Measurements from ENCODE around the gene SLC37A4. TPM values are rescaled to one million over a fixed set of nuclear protein-coding genes. Genes with fewer than 3 reads are reported as not detected.

Gene SLC37A4
- polyA plus RNA-seq, 1 experiment, result 21.4 TPM

DNA sequence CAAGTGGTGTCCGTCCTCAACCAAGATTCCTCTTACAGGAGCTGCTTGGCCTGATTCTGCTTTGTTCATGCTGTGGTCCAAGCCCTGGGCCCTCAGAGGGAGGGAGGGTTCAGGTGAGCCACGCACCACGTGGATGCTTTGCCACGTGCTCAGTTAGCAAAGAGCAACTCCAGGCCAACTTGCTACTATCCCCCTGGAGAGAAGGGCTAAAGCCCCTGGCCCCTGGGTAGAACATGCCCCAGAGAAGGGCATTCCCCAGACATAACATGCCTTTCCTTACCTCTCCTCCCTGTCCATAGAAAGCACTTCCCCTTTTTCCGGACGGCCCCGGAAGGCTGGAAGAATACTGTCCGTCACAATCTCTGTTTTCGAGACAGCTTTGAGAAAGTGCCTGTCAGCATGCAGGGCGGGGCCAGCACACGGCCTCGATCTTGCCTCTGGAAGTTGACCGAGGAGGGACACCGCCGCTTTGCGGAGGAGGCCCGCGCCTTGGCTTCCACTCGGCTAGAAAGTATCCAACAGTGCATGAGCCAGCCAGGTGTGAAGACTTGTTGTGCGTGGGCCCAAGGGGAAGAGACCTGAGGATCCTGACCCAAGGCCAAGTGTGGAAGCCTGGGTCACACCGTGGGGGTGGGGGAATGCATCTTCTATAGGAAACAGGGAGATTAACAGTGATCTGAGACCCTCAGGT, 50.3 kb downstream of the SLC37A4 start:
- no peak overlapping the region for H3K4me3 ChIP-seq (ENCODE audit: low read depth, low read length)
- no peaks in the 10 kb centered on the region for H3K36me3 ChIP-seq (ENCODE audit: control insufficient read depth, insufficient read depth, low read length)
- POLR2A ChIA-PET, result no interaction called here
- peaks cover 13% of the 10 kb centered on the region for H3K27me3 ChIP-seq (ENCODE audit: control insufficient read depth, insufficient read depth, low read length)
- TF ChIP-seq, protein P1, sequence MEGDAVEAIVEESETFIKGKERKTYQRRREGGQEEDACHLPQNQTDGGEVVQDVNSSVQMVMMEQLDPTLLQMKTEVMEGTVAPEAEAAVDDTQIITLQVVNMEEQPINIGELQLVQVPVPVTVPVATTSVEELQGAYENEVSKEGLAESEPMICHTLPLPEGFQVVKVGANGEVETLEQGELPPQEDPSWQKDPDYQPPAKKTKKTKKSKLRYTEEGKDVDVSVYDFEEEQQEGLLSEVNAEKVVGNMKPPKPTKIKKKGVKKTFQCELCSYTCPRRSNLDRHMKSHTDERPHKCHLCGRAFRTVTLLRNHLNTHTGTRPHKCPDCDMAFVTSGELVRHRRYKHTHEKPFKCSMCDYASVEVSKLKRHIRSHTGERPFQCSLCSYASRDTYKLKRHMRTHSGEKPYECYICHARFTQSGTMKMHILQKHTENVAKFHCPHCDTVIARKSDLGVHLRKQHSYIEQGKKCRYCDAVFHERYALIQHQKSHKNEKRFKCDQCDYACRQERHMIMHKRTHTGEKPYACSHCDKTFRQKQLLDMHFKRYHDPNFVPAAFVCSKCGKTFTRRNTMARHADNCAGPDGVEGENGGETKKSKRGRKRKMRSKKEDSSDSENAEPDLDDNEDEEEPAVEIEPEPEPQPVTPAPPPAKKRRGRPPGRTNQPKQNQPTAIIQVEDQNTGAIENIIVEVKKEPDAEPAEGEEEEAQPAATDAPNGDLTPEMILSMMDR (IDR thresholded peaks at IDR 0.05; ENCODE audit: insufficient read depth, low read depth, low read length), result no peak
- DNase-seq (ENCODE audit: low read depth), result no peak
- CTCF ChIA-PET, result no interaction called here

DNA sequence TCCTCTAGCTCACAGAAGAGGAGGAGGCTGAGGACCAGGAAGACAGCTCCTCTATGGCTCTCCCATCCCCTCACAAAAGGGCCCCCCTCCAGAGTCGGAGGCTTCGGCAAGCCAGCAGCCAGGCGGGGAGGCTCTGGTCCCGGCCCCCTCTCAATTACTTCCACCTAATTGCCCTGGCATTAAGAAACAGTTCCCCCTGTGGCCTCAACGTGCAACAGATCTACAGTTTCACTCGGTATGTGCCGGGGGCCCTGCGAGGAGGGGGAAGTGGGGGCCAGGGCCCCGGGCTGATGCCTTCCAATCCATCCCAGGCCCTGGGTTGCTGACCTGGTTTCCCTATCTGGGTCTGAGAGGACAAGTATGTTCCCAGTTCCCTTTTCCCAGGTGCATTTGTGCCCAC, 51.2 kb downstream of the SLC37A4 start:
- H3K4me3 ChIP-seq (ENCODE audit: low read depth, low read length), result no peak overlapping the region
- H3K36me3 ChIP-seq (ENCODE audit: control insufficient read depth, insufficient read depth, low read length), result no peaks in the 10 kb centered on the region
- H3K27me3 ChIP-seq (ENCODE audit: control insufficient read depth, insufficient read depth, low read length), result peaks cover 13% of the 10 kb centered on the region
- ChIA-PET CTCF (no interaction called here), POLR2A (no interaction called here)
- TF ChIP-seq, protein P1 (IDR thresholded peaks at IDR 0.05; ENCODE audit: insufficient read depth, low read depth, low read length), result no peak
- DNase-seq (ENCODE audit: low read depth), result no peak

DNA sequence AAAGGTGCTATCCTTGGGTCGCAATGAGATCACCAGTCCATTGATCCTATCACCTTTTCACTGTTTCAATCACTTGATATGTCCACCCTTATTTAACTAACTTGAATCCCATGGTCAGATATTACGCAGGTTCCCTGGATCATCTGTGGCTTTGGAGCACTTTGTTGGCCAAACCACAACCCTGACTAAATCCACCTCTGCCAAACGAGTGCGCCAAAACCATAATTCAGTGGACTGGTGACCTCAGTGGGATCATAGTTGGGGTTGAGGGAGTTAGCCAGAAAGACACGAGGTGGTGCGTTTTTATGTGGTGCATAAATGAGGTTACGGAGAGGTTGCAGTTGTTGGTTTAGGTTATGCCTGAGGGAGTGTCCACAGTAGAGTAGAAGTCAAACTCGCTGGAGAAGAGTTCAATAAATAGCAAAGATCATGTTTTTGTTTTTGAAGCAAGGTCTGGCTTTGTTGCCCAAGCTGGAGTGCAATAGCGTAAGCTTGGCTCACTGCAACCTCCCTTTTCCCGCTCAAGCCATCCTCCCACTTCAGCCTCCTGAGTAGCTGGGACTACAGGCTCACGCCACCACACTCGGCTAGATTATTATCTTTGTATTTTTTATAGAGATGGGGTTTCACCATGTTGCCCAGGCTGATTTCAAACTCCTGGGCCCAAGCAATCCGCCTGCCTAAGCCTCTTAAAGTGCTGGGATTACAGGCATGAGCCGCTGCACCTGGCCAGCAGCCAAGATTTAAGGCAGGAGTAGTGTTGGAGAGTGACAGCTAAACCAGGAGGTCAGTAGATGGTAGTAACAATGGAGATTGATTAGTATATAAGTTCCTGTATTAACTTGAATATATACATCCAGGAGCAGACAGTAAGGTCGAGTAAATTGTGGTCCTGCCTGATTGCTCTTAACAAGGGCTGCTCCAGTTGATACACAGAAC, 54.6 kb downstream of the SLC37A4 start:
- Histone ChIP-seq H3K4me3 (ENCODE audit: low read depth, low read length) (no peak overlapping the region), H3K27me3 (ENCODE audit: control insufficient read depth, insufficient read depth, low read length) (peaks cover 16% of the 10 kb centered on the region), H3K36me3 (ENCODE audit: control insufficient read depth, insufficient read depth, low read length) (no peaks in the 10 kb centered on the region)
- DNase-seq (ENCODE audit: low read depth), result no peak
- ChIA-PET POLR2A (no interaction called here), CTCF (no interaction called here)
- TF ChIP-seq, protein P1 (IDR thresholded peaks at IDR 0.05; ENCODE audit: insufficient read depth, low read depth, low read length), result no peak

Small RNA genes lying within 50 kb of the gene (small RNA-seq; reads per million reads assigned to genes)
- not detected for gene AP003392.2 (ENCODE audit: insufficient read length, low read depth, low replicate concordance)
- gene RF00017 (ENCODE audit: insufficient read length, low read depth, low replicate concordance), result not detected
- gene RF00019 (ENCODE audit: insufficient read length, low read depth, low replicate concordance), result not detected

Other genes with a start within 250 kb of the SLC37A4 start
- gene DDX6, start 239.7 kb downstream of the SLC37A4 start, polyA plus RNA-seq (2011; rRNA removed), result 23.7 and 49.8 TPM in 2 replicates
- not detected in 2 replicates for gene CXCR5, start 147.0 kb downstream of the SLC37A4 start, polyA plus RNA-seq (2011; rRNA removed)
- gene BCL9L, start 105.0 kb downstream of the SLC37A4 start, polyA plus RNA-seq (2011; rRNA removed), result 8.6 and 15.0 TPM in 2 replicates
- 0.18 and 0.20 TPM in 2 replicates for gene UPK2, start 74.6 kb downstream of the SLC37A4 start, polyA plus RNA-seq (2011; rRNA removed)
- gene FOXR1, start 59.1 kb downstream of the SLC37A4 start, polyA plus RNA-seq (2011; rRNA removed), result not detected in 2 replicates
- 10.5 and 12.0 TPM in 2 replicates for gene CENATAC, start 32.7 kb downstream of the SLC37A4 start, polyA plus RNA-seq (2011; rRNA removed)
- gene RPS25, start 12.5 kb downstream of the SLC37A4 start, polyA plus RNA-seq (2011; rRNA removed), result 351 and 799 TPM in 2 replicates
- 167 and 211 TPM in 2 replicates for gene TRAPPC4, start 12.1 kb downstream of the SLC37A4 start, polyA plus RNA-seq (2011; rRNA removed)
- 115 and 123 TPM in 2 replicates for gene HYOU1, start 26.3 kb upstream of the SLC37A4 start, polyA plus RNA-seq (2011; rRNA removed)
- gene VPS11, start 36.9 kb upstream of the SLC37A4 start, polyA plus RNA-seq (2011; rRNA removed), result 11.4 and 15.9 TPM in 2 replicates
- 38.4 and 54.9 TPM in 2 replicates for gene HMBS, start 54.0 kb upstream of the SLC37A4 start, polyA plus RNA-seq (2011; rRNA removed)
- gene DPAGT1, start 71.0 kb upstream of the SLC37A4 start, polyA plus RNA-seq (2011; rRNA removed), result 67.4 and 75.6 TPM in 2 replicates
- gene C2CD2L, start 76.5 kb upstream of the SLC37A4 start, polyA plus RNA-seq (2011; rRNA removed), result 2.8 and 5.7 TPM in 2 replicates
- 17.6 and 27.3 TPM in 2 replicates for gene HINFP, start 90.7 kb upstream of the SLC37A4 start, polyA plus RNA-seq (2011; rRNA removed)
- 0.06 and 0.17 TPM in 2 replicates for gene ABCG4, start 118.2 kb upstream of the SLC37A4 start, polyA plus RNA-seq (2011; rRNA removed)
- gene NLRX1, start 137.8 kb upstream of the SLC37A4 start, polyA plus RNA-seq (2011; rRNA removed), result 12.0 and 19.4 TPM in 2 replicates
- gene NHERF4, start 154.6 kb upstream of the SLC37A4 start, polyA plus RNA-seq (2011; rRNA removed), result not detected in 2 replicates
- gene CBL, start 175.5 kb upstream of the SLC37A4 start, polyA plus RNA-seq (2011; rRNA removed), result 9.3 and 11.4 TPM in 2 replicates